Nephron progenitor cell (in vitro differentiated cells): ENCODE results near the gene PREX1.

Experiments
- DNase-seq: peaks from one replicate; pipeline ENCODE4 v3.0.0; 2021
- H3K27ac Mint-ChIP-seq: 2 replicates; pipeline ENCODE4 v1.8.0; 2021; ENCODE audit warnings: mild to moderate bottlenecking, moderate library complexity, mixed read lengths
- H3K27me3 Mint-ChIP-seq: 2 replicates; pipeline ENCODE4 v1.8.0; 2021; ENCODE audit warnings: mild to moderate bottlenecking, low read depth, mixed read lengths; ENCODE audit not compliant: poor library complexity
- H3K36me3 Mint-ChIP-seq: 2 replicates; pipeline ENCODE4 v1.8.0; 2021; ENCODE audit warnings: low read depth, mixed read lengths
- H3K4me1 Mint-ChIP-seq: 2 replicates; pipeline ENCODE4 v1.8.0; 2021; ENCODE audit warnings: mixed read lengths
- H3K4me3 Mint-ChIP-seq: 2 replicates; pipeline ENCODE4 v1.8.0; 2021; ENCODE audit warnings: mild to moderate bottlenecking, moderate library complexity, mixed read lengths
- H3K9me3 Mint-ChIP-seq: 2 replicates; pipeline ENCODE4 v1.8.0; 2021; ENCODE audit warnings: mild to moderate bottlenecking, moderate library complexity, mixed read lengths
- TF ChIP-seq, protein P1 (sequence below): fragments of 200-600 bp; sonication (generic); IDR thresholded peaks from 2 replicates; pipeline ENCODE4 v1.5.0; 2021; ENCODE audit warnings: antibody characterized with exemption

PREX1 gene

DNA sequence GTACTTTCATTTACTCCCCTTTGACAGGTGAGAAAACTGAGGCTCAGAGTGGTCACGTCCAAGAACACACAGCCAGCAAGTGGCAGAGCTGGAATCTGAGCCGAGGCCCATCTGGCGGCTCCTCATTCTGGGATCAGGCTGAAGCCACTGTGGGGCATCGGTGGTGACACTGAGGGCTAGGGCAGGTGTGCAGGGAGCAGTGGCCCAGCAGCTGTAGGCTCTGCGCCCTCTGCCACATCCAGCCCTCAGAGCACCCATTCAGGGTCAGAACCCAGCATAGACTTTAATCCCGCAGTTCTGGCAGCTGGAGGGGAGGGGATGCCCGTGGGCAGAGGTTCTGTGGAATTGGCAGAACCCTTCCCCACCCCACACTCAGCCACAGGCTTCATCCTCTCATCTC lies 210.3 kb downstream of the PREX1 start:
- Mint-ChIP-seq H3K27ac (no peak overlapping the region), H3K36me3 (no peaks in the 10 kb centered on the region), H3K9me3 (no peaks in the 10 kb centered on the region), H3K27me3 (peaks cover 8% of the 10 kb centered on the region), H3K4me3 (no peak overlapping the region), H3K4me1 (peaks cover 14% of the 10 kb centered on the region)
- TF ChIP-seq, protein P1, sequence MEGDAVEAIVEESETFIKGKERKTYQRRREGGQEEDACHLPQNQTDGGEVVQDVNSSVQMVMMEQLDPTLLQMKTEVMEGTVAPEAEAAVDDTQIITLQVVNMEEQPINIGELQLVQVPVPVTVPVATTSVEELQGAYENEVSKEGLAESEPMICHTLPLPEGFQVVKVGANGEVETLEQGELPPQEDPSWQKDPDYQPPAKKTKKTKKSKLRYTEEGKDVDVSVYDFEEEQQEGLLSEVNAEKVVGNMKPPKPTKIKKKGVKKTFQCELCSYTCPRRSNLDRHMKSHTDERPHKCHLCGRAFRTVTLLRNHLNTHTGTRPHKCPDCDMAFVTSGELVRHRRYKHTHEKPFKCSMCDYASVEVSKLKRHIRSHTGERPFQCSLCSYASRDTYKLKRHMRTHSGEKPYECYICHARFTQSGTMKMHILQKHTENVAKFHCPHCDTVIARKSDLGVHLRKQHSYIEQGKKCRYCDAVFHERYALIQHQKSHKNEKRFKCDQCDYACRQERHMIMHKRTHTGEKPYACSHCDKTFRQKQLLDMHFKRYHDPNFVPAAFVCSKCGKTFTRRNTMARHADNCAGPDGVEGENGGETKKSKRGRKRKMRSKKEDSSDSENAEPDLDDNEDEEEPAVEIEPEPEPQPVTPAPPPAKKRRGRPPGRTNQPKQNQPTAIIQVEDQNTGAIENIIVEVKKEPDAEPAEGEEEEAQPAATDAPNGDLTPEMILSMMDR = no peak
- no peak for DNase-seq

DNA sequence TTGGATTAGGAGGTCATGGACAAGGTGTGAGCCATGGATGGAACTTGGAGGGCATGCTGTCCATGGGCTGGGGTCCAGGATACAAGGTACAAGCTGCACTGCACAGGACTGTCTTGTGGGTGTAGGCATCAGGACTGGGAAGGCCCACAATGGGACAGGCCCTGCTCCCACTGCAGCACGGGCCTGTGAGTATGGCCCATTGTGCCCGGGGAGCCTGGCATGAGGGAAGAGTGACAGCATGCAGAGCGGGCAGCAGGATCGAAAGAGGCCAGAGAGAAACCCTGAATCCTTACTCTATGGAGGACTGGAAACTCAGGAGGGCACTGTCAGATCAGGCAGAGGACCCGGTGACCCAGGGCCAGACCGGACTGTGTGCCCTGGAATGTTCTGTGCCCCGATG lies 211.3 kb downstream of the PREX1 start:
- TF ChIP-seq, protein P1 = no peak
- H3K4me3 Mint-ChIP-seq = no peak overlapping the region
- H3K27ac Mint-ChIP-seq = no peak overlapping the region

DNA sequence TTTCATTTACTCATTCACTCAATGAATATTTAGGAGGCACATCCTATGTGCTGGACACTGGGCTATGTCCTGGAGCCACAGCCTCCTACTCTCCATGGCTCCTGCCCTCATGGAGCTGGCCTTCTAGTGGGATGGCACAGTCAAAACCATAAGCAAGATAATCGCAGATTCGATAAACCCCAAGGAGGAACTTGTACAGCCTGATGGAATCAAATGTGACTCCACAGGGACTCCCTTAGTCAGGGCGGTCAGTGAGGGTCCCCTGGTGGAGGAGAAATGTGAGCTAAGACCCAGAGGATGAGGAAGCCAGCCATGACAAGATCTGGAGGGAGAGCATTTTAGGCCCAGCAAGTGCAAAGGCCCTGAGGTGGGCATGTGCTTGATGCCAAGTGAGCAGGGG lies 211.9 kb downstream of the PREX1 start:
- H3K4me3 Mint-ChIP-seq = no peak overlapping the region
- H3K36me3 Mint-ChIP-seq = no peaks in the 10 kb centered on the region
- peaks cover 11% of the 10 kb centered on the region for H3K4me1 Mint-ChIP-seq
- DNase-seq = no peak
- peaks cover 11% of the 10 kb centered on the region for H3K27me3 Mint-ChIP-seq
- TF ChIP-seq, protein P1 = no peak
- H3K9me3 Mint-ChIP-seq = no peaks in the 10 kb centered on the region
- no peak overlapping the region for H3K27ac Mint-ChIP-seq

More for the DNA sequence above, 211.3 kb downstream of the PREX1 start:
- no peak for DNase-seq
- peaks cover 10% of the 10 kb centered on the region for H3K27me3 Mint-ChIP-seq
- no peaks in the 10 kb centered on the region for H3K36me3 Mint-ChIP-seq
- peaks cover 9% of the 10 kb centered on the region for H3K4me1 Mint-ChIP-seq
- no peaks in the 10 kb centered on the region for H3K9me3 Mint-ChIP-seq

DNA sequence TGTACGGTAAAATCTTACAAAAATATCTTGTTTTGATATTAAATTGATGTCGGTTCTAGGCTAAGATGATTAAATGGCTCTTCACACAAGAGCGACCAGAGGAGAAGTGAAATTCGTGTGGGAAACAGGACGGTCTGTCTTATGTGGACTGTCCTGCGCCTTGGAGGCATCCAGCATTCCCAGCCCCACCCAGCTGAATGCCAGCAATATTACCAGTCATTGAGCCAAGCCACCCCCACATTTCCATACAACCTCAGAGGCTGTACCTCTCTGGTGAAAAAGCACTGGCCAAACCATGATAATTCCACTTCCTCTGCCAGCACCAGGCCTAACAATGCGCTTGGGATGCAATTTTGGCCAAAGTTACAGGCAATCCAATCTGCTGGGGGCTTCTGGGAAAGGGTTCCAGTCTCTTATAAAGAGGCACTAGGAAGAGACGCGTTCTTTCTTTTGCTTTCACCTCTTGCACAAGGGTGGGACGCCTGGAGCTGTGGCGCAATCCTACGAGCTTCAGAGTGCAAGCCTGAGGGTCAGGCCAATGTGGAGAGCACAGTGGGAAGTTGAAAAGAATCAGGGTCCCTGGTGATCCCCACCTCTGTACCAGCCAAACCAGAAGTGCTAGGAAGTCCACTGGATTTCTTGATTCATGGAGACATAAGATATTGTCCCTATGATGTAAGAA lies 213.1 kb downstream of the PREX1 start:
- Mint-ChIP-seq H3K4me3 (no peak overlapping the region), H3K27ac (no peak overlapping the region), H3K4me1 (peaks cover 13% of the 10 kb centered on the region), H3K9me3 (no peaks in the 10 kb centered on the region), H3K36me3 (no peaks in the 10 kb centered on the region), H3K27me3 (peaks cover 13% of the 10 kb centered on the region)
- DNase-seq = no peak
- TF ChIP-seq, protein P1 = no peak

DNA sequence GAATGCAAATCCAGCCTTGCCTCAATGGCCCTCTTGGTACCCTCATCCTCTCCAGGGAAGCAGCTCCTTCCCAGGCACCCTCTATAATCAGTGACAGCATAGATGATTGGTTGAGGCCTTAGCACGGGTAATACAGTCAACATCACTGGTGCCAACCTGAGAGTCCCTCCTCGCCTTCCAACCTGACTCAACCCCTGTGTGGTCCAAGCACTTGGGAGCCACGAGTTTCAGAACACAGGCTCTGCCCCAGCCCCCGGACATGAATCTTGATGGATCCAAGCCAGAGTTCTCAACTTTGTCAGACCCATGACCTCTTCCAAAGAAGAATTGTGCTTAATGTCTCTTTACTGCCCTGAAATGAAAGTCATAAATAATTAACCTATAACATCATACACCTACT lies 213.9 kb downstream of the PREX1 start:
- H3K36me3 Mint-ChIP-seq = no peaks in the 10 kb centered on the region
- H3K9me3 Mint-ChIP-seq = no peaks in the 10 kb centered on the region
- no peak overlapping the region for H3K4me3 Mint-ChIP-seq
- no peak for DNase-seq
- H3K4me1 Mint-ChIP-seq = peaks cover 20% of the 10 kb centered on the region
- H3K27ac Mint-ChIP-seq = no peak overlapping the region
- TF ChIP-seq, protein P1 = no peak
- peaks cover 13% of the 10 kb centered on the region for H3K27me3 Mint-ChIP-seq

DNA sequence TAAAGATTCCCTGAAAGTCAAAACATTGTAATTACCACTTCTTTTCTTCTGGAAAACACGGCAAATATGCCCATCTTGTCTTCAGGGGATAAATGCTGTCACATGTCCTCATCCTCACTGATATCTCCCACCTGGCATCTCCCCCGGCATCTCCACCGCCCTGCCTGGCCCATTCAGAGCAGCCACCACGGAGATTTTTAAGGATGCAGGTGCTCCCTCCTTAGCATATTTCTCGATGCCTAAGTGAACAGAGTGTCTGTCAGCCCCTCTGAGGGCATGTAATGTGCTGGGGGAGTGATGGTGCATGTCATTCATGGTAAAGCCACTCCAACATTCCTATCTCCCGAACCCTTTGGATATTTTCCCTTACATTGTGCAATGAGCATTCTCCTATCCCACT lies 215.5 kb downstream of the PREX1 start:
- H3K27me3 Mint-ChIP-seq = peaks cover 18% of the 10 kb centered on the region
- peaks cover 36% of the 10 kb centered on the region for H3K4me1 Mint-ChIP-seq
- no peak for DNase-seq
- H3K27ac Mint-ChIP-seq = no peak overlapping the region
- TF ChIP-seq, protein P1 = no peak
- no peaks in the 10 kb centered on the region for H3K36me3 Mint-ChIP-seq
- H3K4me3 Mint-ChIP-seq = no peak overlapping the region
- no peaks in the 10 kb centered on the region for H3K9me3 Mint-ChIP-seq
